ENCODE results near the gene CMTM4. TPM values are rescaled to one million over a fixed set of nuclear protein-coding genes. Genes with fewer than 3 reads are reported as not detected.
A peak's percentile ranks its signal among the peaks of the same experiment; 100 is the strongest.

CMTM4 gene
- total RNA-seq, 6 experiments from 2014 or later = 5.1 to 14.8 (median 8.0) TPM

DNA sequence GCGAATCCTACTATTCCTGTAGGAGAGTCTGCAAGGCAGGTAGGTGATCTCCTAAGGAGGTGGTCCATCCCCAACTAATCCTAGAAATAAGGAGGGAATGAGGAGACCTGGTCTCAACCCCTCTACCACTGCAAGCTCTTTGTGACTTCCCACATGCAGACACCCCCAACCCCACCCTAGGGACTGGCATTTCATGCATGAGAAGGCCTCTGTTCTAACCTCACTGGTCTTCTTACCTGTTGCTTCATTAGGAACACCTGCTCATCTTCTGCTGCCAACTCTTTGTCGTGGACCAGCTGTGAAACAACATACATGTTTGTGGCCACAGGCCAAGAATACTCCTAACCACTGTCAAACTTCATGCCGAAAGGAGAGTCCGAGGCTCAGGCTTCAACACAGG is 32.3 kb upstream of the CMTM4 start:
- Histone ChIP-seq H3K36me3 (peaks cover 0 to 76% (median 34%) of the 10 kb centered on the region in 4 donors), H3K27me3 (no peaks in the 10 kb centered on the region), H3K4me1 (no peaks in the 10 kb centered on the region), H3K27ac (no peak overlapping the region), H3K9me3 (no peaks in the 10 kb centered on the region), H3K4me3 (no peak overlapping the region)
- TF ChIP-seq, protein P1, sequence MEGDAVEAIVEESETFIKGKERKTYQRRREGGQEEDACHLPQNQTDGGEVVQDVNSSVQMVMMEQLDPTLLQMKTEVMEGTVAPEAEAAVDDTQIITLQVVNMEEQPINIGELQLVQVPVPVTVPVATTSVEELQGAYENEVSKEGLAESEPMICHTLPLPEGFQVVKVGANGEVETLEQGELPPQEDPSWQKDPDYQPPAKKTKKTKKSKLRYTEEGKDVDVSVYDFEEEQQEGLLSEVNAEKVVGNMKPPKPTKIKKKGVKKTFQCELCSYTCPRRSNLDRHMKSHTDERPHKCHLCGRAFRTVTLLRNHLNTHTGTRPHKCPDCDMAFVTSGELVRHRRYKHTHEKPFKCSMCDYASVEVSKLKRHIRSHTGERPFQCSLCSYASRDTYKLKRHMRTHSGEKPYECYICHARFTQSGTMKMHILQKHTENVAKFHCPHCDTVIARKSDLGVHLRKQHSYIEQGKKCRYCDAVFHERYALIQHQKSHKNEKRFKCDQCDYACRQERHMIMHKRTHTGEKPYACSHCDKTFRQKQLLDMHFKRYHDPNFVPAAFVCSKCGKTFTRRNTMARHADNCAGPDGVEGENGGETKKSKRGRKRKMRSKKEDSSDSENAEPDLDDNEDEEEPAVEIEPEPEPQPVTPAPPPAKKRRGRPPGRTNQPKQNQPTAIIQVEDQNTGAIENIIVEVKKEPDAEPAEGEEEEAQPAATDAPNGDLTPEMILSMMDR (IDR thresholded peaks at IDR 0.05) = no peak
- TF ChIP-seq POLR2A (IDR thresholded peaks at IDR 0.05) = no peak
- ATAC-seq (peak in 1 of 4 donors; percentile 13), DNase-seq (no peak)
- intact Hi-C loops (cut with DNase I) = loop anchor here in 1 of 2 donors (10.0 kb wide), 2 partner anchors 54 to 136 kb away; no protein-coding TSS in a partner anchor
- WGBS (ENCODE audit: insufficient coverage, low coverage, low lambda C conversion rate, missing lambda C conversion rate) = 58% methylated on average over 4 of the region's 4 CpGs

DNA sequence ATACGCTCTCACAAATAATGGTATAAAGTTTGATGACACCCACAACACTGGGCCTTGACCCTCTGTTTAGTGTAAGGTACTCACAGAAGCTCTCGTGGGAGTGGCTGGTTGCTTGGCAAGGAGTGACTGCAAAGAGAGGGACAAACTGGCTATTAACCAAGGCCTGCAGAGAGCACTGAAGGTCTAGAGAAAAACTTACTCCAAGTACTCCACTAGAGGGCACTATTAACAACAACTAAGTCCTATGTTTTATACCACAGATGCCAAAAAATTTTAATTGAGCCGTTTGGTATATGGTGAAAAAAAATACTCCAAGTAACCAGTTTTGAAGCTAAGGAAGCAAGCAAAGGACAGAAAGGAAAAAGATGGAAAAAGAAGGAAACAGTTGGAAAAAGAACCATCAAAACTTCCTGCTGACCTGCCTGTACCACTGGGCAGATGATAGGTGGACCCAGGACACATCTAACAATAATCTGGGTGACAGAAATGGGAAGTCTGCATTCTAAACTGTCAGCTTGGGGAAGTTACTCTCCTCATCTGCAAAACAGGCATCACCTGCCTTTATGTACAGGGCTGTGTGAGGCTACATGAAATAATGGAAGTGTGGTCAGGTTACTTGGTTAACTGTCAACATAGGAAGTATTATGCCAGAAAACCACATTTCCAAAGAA is 31.7 kb upstream of the CMTM4 start:
- H3K36me3 ChIP-seq = peaks cover 0 to 76% (median 34%) of the 10 kb centered on the region in 4 donors
- no peaks in the 10 kb centered on the region for H3K9me3 ChIP-seq
- no peaks in the 10 kb centered on the region for H3K4me1 ChIP-seq
- H3K4me3 ChIP-seq = no peak overlapping the region
- intact Hi-C loops (cut with DNase I) = loop anchor here in 1 of 2 donors (10.0 kb wide), 2 partner anchors 53 to 137 kb away; no protein-coding TSS in a partner anchor
- ATAC-seq (peak; percentile 90 to 98 (median 92)), DNase-seq (no peak)
- H3K27ac ChIP-seq = no peak overlapping the region
- 27% methylated on average over 3 of the region's 3 CpGs for WGBS (ENCODE audit: insufficient coverage, low coverage, low lambda C conversion rate, missing lambda C conversion rate)
- TF ChIP-seq POLR2A (IDR thresholded peaks at IDR 0.05) = no peak
- TF ChIP-seq, protein P1 (IDR thresholded peaks at IDR 0.05) = peak; percentile 60 to 75 (median 66)
- no peaks in the 10 kb centered on the region for H3K27me3 ChIP-seq

DNA sequence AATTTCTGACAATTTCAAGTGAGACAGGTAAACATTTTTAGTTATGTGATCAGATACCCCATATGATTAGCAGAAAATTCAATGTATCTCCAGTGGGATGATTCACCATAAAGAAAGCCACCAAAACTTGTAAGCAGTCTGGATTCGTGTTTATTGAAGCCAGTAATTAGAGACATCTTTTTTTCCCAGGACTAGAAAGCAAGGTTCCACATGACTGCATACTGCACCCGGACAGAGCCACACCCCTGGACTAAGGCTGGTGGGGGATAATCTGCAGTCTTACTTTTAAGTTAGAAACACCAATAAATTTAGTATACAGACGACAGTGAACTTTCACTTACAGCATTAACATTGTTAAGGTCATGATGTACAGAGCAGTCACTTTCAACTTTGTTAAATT is 24.2 kb upstream of the CMTM4 start:
- H3K4me1 ChIP-seq = no peaks in the 10 kb centered on the region
- H3K4me3 ChIP-seq = no peak overlapping the region
- H3K27ac ChIP-seq = no peak overlapping the region
- WGBS (ENCODE audit: insufficient coverage, low coverage, low lambda C conversion rate, missing lambda C conversion rate) = 69% methylated on average over 3 of the region's 3 CpGs
- ATAC-seq = no peak
- intact Hi-C loops (cut with DNase I) = loop anchor here in 1 of 2 donors (10.0 kb wide), 2 partner anchors 46 to 144 kb away; no protein-coding TSS in a partner anchor
- TF ChIP-seq, protein P1 (IDR thresholded peaks at IDR 0.05) = no peak
- TF ChIP-seq POLR2A (IDR thresholded peaks at IDR 0.05) = no peak
- no peaks in the 10 kb centered on the region for H3K27me3 ChIP-seq
- DNase-seq = no peak
- H3K9me3 ChIP-seq = no peaks in the 10 kb centered on the region
- H3K36me3 ChIP-seq = peaks cover 0 to 41% (median 21%) of the 10 kb centered on the region in 4 donors

DNA sequence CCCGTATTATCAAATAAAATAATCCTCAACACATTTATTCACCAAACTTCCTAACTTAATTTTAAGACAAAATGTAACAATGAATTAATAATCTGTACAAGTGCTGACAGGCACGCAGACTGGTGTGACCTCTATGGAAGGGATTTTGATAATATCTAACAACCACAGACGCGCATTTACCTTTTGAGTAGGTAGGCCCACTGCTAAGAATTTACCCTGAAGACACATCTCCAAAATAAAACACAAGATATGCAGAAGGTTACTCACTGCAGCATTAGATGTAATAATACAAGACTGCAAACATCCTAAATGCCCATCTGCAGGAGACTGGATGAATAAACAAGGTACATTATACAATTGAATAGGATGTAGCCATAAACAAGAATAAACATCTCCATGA is 22.7 kb upstream of the CMTM4 start:
- DNase-seq = no peak
- Histone ChIP-seq H3K27me3 (no peaks in the 10 kb centered on the region), H3K4me1 (no peaks in the 10 kb centered on the region), H3K27ac (no peak overlapping the region), H3K9me3 (no peaks in the 10 kb centered on the region), H3K4me3 (no peak overlapping the region), H3K36me3 (peaks cover 0 to 26% (median 12%) of the 10 kb centered on the region in 4 donors)
- no peak for ATAC-seq
- 96% methylated on average over 4 of the region's 4 CpGs for WGBS (ENCODE audit: insufficient coverage, low coverage, low lambda C conversion rate, missing lambda C conversion rate)
- TF ChIP-seq, protein P1 (IDR thresholded peaks at IDR 0.05) = no peak
- no peak for TF ChIP-seq POLR2A (IDR thresholded peaks at IDR 0.05)
- intact Hi-C loops (cut with DNase I) = no loop called here
